ENCODE measurements around the gene DNPH1.

Gene DNPH1

GRCh38 chr6:43184268-43184985 is 44.9 kb downstream of the DNPH1 start:
- in situ Hi-C loops (cut with MboI; ENCODE audit: low sequenced_read_pairs) = no loop called here

- in situ Hi-C loops (cut with MboI; ENCODE audit: low sequenced_read_pairs) = no loop called here
These were observed 45.8 kb downstream of the DNPH1 start for GRCh38 chr6:43183441-43183840.

GRCh38 chr6:43181942-43182860 is 47.1 kb downstream of the DNPH1 start, which contains the start of gene CUL9:
CUL9 (plus strand) TSS chr6:43182196; CDS start chr6:43184311, 2,115 bp downstream.
- in situ Hi-C loops (cut with MboI; ENCODE audit: low sequenced_read_pairs) = no loop called here

- in situ Hi-C loops (cut with MboI; ENCODE audit: low sequenced_read_pairs) = no loop called here
These were observed 47.7 kb downstream of the DNPH1 start for GRCh38 chr6:43181621-43181941.

GRCh38 chr6:43180985-43181384 is 48.3 kb downstream of the DNPH1 start:
- in situ Hi-C loops (cut with MboI; ENCODE audit: low sequenced_read_pairs) = no loop called here

- in situ Hi-C loops (cut with MboI; ENCODE audit: low sequenced_read_pairs) = no loop called here
These were observed 49.2 kb downstream of the DNPH1 start for GRCh38 chr6:43180058-43180457.

- in situ Hi-C loops (cut with MboI; ENCODE audit: low sequenced_read_pairs) = no loop called here
These were observed 50.1 kb downstream of the DNPH1 start for GRCh38 chr6:43178951-43179830.

- in situ Hi-C loops (cut with MboI; ENCODE audit: low sequenced_read_pairs) = no loop called here
These were observed 51.1 kb downstream of the DNPH1 start for GRCh38 chr6:43178150-43178549.

- in situ Hi-C loops (cut with MboI; ENCODE audit: low sequenced_read_pairs) = no loop called here
These were observed 52.9 kb downstream of the DNPH1 start for GRCh38 chr6:43176423-43176786.

- in situ Hi-C loops (cut with MboI; ENCODE audit: low sequenced_read_pairs) = no loop called here
These were observed 53.4 kb downstream of the DNPH1 start for GRCh38 chr6:43175676-43176422.
